H9 (cell line): ENCODE data around the gene TMEM266. TPM values are rescaled to one million over a fixed set of nuclear protein-coding genes. Genes with fewer than 3 reads are reported as not detected.

Experiments
- DNase-seq: peaks from one replicate; pipeline ENCODE4 v3.0.0-alpha.2; 2017
- H2AFZ ChIP-seq: one replicate; pipeline ENCODE4 v1.6.1; 2013; ENCODE audit warnings: mild to moderate bottlenecking, low read length, control low read depth, moderate library complexity
- H2AK5ac ChIP-seq: 2 replicates; pipeline ENCODE4 v1.6.1; 2013; ENCODE audit warnings: low read length, control low read depth, mixed read lengths; ENCODE audit not compliant: insufficient read length
- H2BK120ac ChIP-seq: one replicate; pipeline ENCODE4 v1.6.1; 2013; ENCODE audit warnings: low read depth, mild to moderate bottlenecking, low read length, control low read depth, inconsistent platforms; ENCODE audit not compliant: poor library complexity, severe bottlenecking
- H2BK12ac ChIP-seq: 2 replicates; pipeline ENCODE4 v1.6.1; 2013; ENCODE audit warnings: low read length, control low read depth, mixed read lengths, low read depth; ENCODE audit not compliant: insufficient read length
- H2BK15ac ChIP-seq: 2 replicates; pipeline ENCODE4 v1.6.1; 2013; ENCODE audit warnings: low read depth, low read length, control low read depth
- H2BK20ac ChIP-seq: one replicate; pipeline ENCODE4 v1.6.1; 2013; ENCODE audit warnings: low read depth, mild to moderate bottlenecking, low read length, control low read depth, inconsistent platforms; ENCODE audit not compliant: poor library complexity, severe bottlenecking
- H2BK5ac ChIP-seq: 2 replicates; pipeline ENCODE4 v1.6.1; 2013; ENCODE audit warnings: low read length, control low read depth, mixed read lengths; ENCODE audit not compliant: insufficient read length
- H3K14ac ChIP-seq: 2 replicates; pipeline ENCODE4 v1.6.1; 2013; ENCODE audit warnings: low read length, control low read depth; ENCODE audit not compliant: insufficient read depth
- H3K18ac ChIP-seq: 2 replicates; pipeline ENCODE4 v1.6.1; 2013; ENCODE audit warnings: low read depth, mild to moderate bottlenecking, mixed read lengths, low read length, control low read depth; ENCODE audit not compliant: insufficient read length
- H3K23ac ChIP-seq: 2 replicates; pipeline ENCODE4 v1.6.1; 2013; ENCODE audit warnings: low read length, control low read depth, mixed read lengths, low read depth; ENCODE audit not compliant: insufficient read length
- H3K23me2 ChIP-seq: 2 replicates; pipeline ENCODE4 v1.6.1; 2013; ENCODE audit warnings: low read depth, mild to moderate bottlenecking, mixed read lengths, low read length, control low read depth; ENCODE audit not compliant: insufficient read length, poor library complexity, severe bottlenecking
- H3K27ac ChIP-seq: 2 replicates; pipeline ENCODE4 v1.5.1; 2013; ENCODE audit warnings: low read length, control low read depth, mixed read lengths, low read depth; ENCODE audit not compliant: insufficient read length
- H3K27me3 ChIP-seq: 2 replicates; pipeline ENCODE4 v1.6.1; 2013; ENCODE audit warnings: low read length, control low read depth, inconsistent platforms; ENCODE audit not compliant: insufficient read depth
- H3K4ac ChIP-seq: 2 replicates; pipeline ENCODE4 v1.6.1; 2013; ENCODE audit warnings: low read depth, mild to moderate bottlenecking, control low read depth, inconsistent platforms, low read length, moderate library complexity
- H3K4me1 ChIP-seq: 2 replicates; pipeline ENCODE4 v1.6.1; 2013; ENCODE audit warnings: low read length, control low read depth, inconsistent platforms; ENCODE audit not compliant: insufficient read depth
- H3K4me2 ChIP-seq: 2 replicates; pipeline ENCODE4 v1.6.1; 2013; ENCODE audit warnings: low read length, control low read depth, mixed read lengths; ENCODE audit not compliant: insufficient read length, insufficient read depth
- H3K56ac ChIP-seq: 2 replicates; pipeline ENCODE4 v1.6.1; 2013; ENCODE audit warnings: low read depth, mild to moderate bottlenecking, mixed read lengths, low read length, control low read depth; ENCODE audit not compliant: insufficient read length
- H3K79me1 ChIP-seq: 2 replicates; pipeline ENCODE4 v1.6.1; 2013; ENCODE audit warnings: low read depth, mild to moderate bottlenecking, moderate library complexity, low read length, control low read depth, inconsistent platforms; ENCODE audit not compliant: insufficient read depth, poor library complexity, severe bottlenecking
- H3K79me2 ChIP-seq: 2 replicates; pipeline ENCODE4 v1.6.1; 2013; ENCODE audit warnings: low read length, control low read depth, inconsistent platforms; ENCODE audit not compliant: insufficient read depth
- H3K9ac ChIP-seq: 2 replicates; pipeline ENCODE4 v1.6.1; 2013; ENCODE audit warnings: low read length, control low read depth, mixed read lengths; ENCODE audit not compliant: insufficient read length; ENCODE audit errors: extremely low read depth
- H3K9me3 ChIP-seq: one replicate; pipeline ENCODE4 v1.6.1; 2013; ENCODE audit warnings: low read depth, low read length, inconsistent platforms; ENCODE audit not compliant: control insufficient read depth
- H3T11ph ChIP-seq: one replicate; pipeline ENCODE4 v1.6.1; 2013; ENCODE audit warnings: mild to moderate bottlenecking, low read length, control low read depth, inconsistent platforms
- H4K20me1 ChIP-seq: one replicate; pipeline ENCODE4 v1.6.1; 2013; ENCODE audit not compliant: control insufficient read depth, insufficient read length, insufficient read depth
- H4K5ac ChIP-seq: 2 replicates; pipeline ENCODE4 v1.6.1; 2013; ENCODE audit warnings: low read depth, mild to moderate bottlenecking, mixed read lengths, low read length, control low read depth; ENCODE audit not compliant: insufficient read length
- H4K8ac ChIP-seq: replicated peaks from 2 replicates; pipeline ENCODE4 v1.6.1; 2013; ENCODE audit warnings: low read length, control low read depth, mixed read lengths, low read depth; ENCODE audit not compliant: insufficient read length
- H4K91ac ChIP-seq: 2 replicates; pipeline ENCODE4 v1.6.1; 2013; ENCODE audit warnings: low read depth, mild to moderate bottlenecking, moderate library complexity, mixed read lengths, low read length, control low read depth; ENCODE audit not compliant: insufficient read length
- H3K27ac Mint-ChIP-seq, 3 experiments: 2 replicates in 2 of 3; 3 replicates in 1 of 3; pipeline ENCODE4 v1.8.0; 2020 to 2021; ENCODE audit warnings: mixed read lengths in 3 of 3, mild to moderate bottlenecking in 1 of 3, moderate library complexity in 1 of 3
- H3K27me3 Mint-ChIP-seq: 2 replicates; pipeline ENCODE4 v1.8.0; 2021; ENCODE audit warnings: low read depth, mild to moderate bottlenecking, moderate library complexity, mixed read lengths
- H3K36me3 Mint-ChIP-seq, 3 experiments: 2 replicates in 2 of 3; 3 replicates in 1 of 3; pipeline ENCODE4 v1.8.0; 2020 to 2021; ENCODE audit warnings: low read depth in 3 of 3, mixed read lengths in 3 of 3; ENCODE audit not compliant: insufficient read depth in 1 of 3
- H3K4me1 Mint-ChIP-seq, 2 experiments: 2 replicates each; pipeline ENCODE4 v1.8.0; 2020; ENCODE audit warnings: mixed read lengths in 2 of 2
- H3K4me3 Mint-ChIP-seq, 2 experiments: 2 replicates in 1 of 2; 3 replicates in 1 of 2; pipeline ENCODE4 v1.8.0; 2020 to 2021; ENCODE audit warnings: mild to moderate bottlenecking in 2 of 2, mixed read lengths in 2 of 2, moderate library complexity in 1 of 2
- H3K9me3 Mint-ChIP-seq, 2 experiments: 2 replicates in 1 of 2; 3 replicates in 1 of 2; pipeline ENCODE4 v1.8.0; 2020; ENCODE audit warnings: mild to moderate bottlenecking in 2 of 2, mixed read lengths in 2 of 2, moderate library complexity in 1 of 2
- CTCF ChIP-seq: fragments of 200-600 bp; sonication (generic); conservative IDR thresholded peaks from 3 replicates; pipeline ENCODE4 v1.8.0; 2021; ENCODE audit warnings: antibody characterized with exemption, mild to moderate bottlenecking
- WGBS: extraction: QIAGEN DNeasy Blood & Tissue Kit; methylation state at CpG from one replicate; pipeline ENCODE4 v1.1.7; 2013; ENCODE audit warnings: missing lambda C conversion rate, low lambda C conversion rate, mixed read lengths; ENCODE audit not compliant: insufficient read length; ENCODE audit errors: extremely low coverage; 5-methylcytosine and 5-hydroxymethylcytosine counted together
- total RNA-seq: library from RNA; stranded (reverse); gene quantifications from 2 replicates; pipeline ENCODE4 v1.2.1, GENCODE V29; 2021

Gene TMEM266
- total RNA-seq, 1 experiment from 2014 or later = 0.81 TPM

- Histone ChIP-seq H3K56ac (no peak overlapping the region), H2BK5ac (no peak overlapping the region), H3K4ac (no peak overlapping the region), H3K9ac (no peak overlapping the region), H3K79me2 (no peaks in the 10 kb centered on the region), H2BK120ac (no peak overlapping the region), H3K23me2 (peaks cover 8% of the 10 kb centered on the region), H4K5ac (no peak overlapping the region), H4K91ac (no peak overlapping the region), H3K4me2 (no peak overlapping the region), H2BK12ac (no peak overlapping the region), H3K9me3 (no peaks in the 10 kb centered on the region), H2AK5ac (no peak overlapping the region), H3K23ac (no peak overlapping the region), H3K18ac (no peak overlapping the region), H2BK15ac (no peak overlapping the region), H3K14ac (no peak overlapping the region), H3K79me1 (no peaks in the 10 kb centered on the region), H3K4me1 (peaks cover 3% of the 10 kb centered on the region; the same call in 1 of the 2 replicates), H3K27me3 (no peaks in the 10 kb centered on the region), H2BK20ac (no peak overlapping the region), H3T11ph (no peak overlapping the region), H4K20me1 (no peaks in the 10 kb centered on the region), H4K8ac (no peak overlapping the region), H2AFZ (peak overlapping the region; percentile 96), H3K27ac (no peak overlapping the region)
- Mint-ChIP-seq H3K4me3 (no peak overlapping the region), H3K27ac (no peak overlapping the region), H3K36me3 (no peaks in the 10 kb centered on the region), H3K4me1 (peaks cover 19 to 24% of the 10 kb centered on the region in 2 experiments), H3K9me3 (no peaks in the 10 kb centered on the region), H3K27me3 (peaks cover 39% of the 10 kb centered on the region)
- peak; percentile 78 for TF ChIP-seq CTCF
- DNase-seq = no peak
- WGBS = no CpG with 5 or more reads among the region's 7 CpGs
Observed at GRCh38 chr15:76057332-76058000, 2.3 kb upstream of the TMEM266 start.
